GM21786 (cell line): Measurements from ENCODE around the gene CAMSAP1.
"Not testable (repeated sequence)": the region's sequence is repeated elsewhere in the genome, so short reads cannot be mapped to it uniquely, and the experiment has no call there.

Source experiments
- ATAC-seq: cut with Tn5 transposase; IDR thresholded peaks from one replicate; pipeline ENCODE4 v1.9.1; 2021; ENCODE audit not compliant: unreplicated experiment

CAMSAP1 gene

DNA sequence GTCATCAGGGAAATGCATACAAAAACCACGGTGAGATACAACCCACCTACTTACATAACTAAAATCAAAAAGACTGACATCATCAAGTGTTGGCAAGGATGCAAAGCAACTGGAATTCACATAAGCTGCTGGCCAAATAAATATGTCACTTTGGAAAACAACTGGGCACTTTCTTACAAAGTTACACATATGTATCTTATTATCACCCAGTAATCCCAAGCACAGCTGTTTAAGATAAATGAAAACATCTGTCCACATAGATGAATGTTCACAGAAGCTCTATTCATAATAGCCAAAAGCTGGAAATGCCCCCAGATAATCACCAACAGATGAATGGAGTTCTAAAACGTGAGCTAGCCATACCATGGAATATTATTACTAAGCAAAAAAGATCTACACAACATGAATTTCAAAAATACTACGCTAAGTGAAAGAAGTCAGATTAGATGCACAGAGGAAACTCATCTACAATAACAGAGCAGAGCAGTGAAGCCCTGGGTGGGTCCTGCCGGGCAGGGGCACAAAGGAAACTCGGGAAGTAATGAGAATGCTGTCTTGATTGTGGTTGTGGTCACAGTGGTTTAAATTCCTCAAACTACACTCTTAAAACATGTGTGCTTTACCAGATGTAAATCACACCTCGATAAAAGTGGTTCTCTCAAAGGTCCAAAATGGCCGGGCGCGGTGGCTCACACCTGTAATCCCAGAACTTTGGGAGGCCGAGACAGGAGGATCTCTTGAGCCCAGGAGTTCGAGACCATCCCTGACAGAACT lies 8.5 kb downstream of the CAMSAP1 start:
- no peak for ATAC-seq

- ATAC-seq = no peak
Observed at GRCh38 chr9:135896626-135897025, 10.7 kb downstream of the CAMSAP1 start.

DNA sequence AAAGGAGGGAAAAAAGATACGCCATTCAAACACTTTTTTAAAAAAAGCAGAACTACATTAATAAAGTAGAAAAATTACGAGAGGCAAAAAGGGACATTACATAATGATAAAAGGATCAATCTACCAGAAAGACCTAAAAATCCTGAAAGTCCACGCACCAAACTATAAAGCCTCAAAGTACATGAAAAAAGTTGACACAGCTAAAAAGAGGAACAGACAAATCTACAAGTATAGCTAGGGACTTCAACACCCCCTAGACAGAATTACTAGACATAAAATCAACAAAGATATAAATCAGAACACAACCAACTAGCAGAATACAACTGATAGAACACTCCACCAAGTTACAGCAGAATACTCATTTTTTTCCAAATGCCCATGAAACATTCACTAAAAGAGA lies 11.1 kb downstream of the CAMSAP1 start:
- ATAC-seq = no peak

DNA sequence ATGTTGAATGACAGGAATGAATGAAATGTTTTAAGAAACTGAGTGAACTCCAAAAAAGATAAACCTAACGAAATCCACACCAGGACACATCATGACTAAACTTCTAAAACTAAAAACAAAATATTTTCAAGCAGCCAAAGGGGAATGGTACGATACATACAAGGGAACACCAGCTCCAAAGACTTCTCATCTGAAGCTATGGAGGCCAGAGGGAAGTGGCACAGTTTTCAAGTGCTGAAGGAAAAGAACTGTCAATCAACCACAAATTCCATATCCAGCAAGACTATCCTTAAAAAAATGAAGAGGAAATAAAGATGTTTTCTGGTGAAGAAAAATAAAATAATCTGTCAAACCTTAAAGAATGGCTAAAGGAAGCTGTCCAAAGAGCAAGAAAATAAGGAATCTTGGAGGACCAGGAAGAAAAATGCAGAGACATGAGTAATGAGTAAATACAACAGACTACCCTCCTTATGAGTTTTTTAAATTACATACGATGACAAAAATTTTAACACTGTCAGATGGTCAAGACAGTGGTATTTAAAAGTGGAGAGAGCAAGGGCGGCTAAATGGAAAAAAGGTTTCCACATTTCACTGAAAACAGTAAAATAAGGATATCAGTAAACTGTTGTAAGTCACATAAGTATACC lies 12.0 kb downstream of the CAMSAP1 start:
- ATAC-seq = no peak

GRCh38 chr9:135893104-135893503 lies 14.2 kb downstream of the CAMSAP1 start:
- no peak for ATAC-seq

DNA sequence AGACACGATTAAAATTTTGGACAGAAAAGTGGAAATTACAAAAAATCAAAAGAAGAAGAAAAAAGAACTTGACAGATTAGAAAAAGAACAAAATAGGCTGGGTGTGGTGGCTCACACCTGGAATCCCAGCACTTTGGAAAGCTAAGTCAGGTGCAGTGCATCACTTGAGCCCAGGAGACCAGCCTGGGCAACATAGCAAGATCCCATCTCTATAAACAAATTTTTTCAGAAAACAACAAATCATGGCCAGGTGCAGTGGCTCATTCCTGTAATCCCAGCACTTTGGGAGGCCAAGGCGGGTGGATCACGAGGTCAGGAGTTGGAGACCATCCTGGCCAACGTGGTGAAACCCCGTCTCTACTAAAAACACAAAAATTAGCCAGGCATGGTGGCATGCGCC lies 15.0 kb downstream of the CAMSAP1 start:
- ATAC-seq = not testable (repeated sequence)

- no peak for ATAC-seq
Observed at GRCh38 chr9:135891027-135891631, 16.2 kb downstream of the CAMSAP1 start.

DNA sequence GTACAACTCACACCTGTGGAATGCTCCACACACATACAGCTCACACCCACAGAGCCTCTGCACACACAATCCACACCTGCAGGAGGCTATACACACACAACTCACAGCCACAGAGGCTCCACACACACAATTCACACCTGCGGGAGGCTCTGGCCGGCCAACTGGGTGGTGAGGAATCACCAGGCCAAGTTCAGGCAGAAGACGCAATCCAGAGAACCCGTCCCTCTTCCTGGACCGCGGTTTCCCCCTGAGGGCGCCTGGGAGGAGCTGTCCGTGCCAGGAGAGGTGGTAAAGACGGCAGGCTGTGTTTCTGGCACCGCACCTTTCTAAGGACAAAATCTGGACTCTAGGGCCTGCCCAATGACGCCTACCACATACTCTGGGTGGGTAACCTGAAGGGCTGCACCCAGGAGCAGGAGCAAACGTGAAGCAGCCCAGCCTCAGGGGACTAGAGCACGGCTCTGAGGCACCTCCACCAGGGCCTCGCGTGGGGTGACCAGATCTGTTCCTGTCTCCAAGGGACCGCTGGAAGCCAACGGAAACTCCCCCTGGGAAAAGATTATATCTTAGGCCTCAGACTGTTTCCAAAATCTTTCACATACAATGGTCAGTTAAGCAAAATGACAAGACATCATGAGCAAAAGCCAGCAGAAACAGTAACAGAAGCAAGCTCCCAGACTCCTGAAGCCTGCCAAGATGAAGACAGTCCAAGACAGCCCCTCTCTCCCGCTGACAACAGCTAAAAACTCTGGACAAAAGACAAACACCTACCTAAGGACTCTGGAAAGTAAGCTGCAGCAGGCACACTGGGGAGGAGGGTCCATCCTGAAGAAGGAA lies 16.9 kb downstream of the CAMSAP1 start:
- ATAC-seq = no peak

GRCh38 chr9:135889564-135890189 lies 17.7 kb downstream of the CAMSAP1 start:
- ATAC-seq = no peak

DNA sequence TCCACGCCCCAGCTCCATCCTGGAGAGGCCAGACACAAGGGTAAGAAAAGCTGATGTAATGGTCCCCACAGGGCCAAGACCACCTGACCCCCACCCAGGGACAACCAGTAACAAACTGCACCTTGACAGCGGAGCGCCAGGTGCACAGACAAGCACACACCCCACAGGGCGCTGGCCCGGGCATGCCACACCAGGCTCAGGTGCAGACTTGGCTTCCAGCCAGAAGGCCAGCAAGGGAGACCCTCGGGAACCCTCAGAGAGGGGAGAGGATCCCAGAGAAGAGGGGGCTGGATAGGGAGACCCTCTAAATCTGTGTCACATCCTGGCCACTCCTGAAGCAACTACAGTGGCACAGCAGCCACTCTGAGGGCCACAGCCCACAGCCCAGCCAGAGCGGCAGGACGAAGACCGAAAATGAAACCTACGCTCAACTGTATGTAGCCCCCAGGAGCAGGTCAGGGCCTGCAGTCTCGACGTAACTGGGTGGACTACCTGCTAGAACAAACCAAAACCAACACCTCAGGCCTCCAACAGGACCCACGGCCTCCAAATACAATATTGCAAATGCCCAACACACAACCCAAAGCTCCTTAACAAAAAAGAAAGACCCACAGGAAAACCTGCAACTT lies 18.5 kb downstream of the CAMSAP1 start:
- ATAC-seq = no peak

DNA sequence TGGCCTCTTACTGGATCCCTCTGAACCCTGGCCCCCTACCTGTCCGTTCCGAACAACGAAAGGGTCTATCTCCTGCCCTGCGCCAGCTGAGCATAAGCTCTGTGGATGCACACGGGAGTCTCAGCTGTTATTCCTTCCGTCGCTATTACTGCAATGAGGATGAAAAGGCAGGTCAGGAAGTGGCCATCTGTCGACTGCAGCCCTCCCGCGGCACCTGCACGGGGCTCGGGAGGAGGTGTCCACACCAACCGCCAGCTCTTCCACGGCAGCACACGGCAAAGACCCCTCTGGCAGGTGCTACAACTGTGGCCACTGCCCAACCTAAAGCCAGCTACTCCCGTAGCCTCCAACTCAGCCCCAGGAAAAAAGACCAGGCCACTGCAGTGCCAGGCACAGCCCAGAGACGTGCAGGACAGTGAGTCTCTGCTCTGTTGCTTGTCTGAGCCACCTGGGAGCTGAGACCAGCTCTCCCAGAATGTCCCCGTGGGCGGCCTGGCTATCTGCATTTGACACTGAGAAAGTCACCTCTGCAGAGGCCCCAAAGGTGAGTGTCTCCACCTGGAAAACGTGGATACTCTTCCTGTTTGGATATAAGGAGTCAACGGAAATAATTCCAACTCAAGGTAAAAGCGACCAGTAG lies 19.1 kb downstream of the CAMSAP1 start:
- ATAC-seq = no peak

GRCh38 chr9:135887585-135888050 lies 19.7 kb downstream of the CAMSAP1 start:
- peak; percentile 68 for ATAC-seq

DNA sequence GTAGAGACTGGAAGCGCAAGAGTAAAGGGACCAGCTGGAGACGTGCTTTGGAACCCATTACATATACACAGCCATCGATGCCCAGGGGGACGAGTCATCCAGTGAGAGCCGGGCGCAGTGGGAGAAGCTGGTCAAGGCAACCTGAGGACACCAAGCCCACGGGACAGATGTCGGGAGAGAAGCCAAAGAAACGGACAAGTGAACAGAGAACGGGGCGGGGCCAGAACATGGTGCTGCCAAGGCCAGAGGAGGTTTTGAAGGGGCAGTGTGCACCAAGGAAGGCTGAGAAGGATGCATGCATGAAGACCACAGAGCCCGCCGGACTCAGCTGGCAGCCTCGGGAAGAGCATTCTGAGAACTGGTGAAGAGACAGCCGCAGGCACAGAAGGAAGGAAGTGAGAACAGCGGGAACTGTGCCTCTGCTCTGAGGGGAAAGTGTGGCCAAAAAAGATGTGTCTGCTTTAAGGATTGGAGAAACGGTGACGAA lies 20.3 kb downstream of the CAMSAP1 start:
- peak; percentile 7 for ATAC-seq

- no peak for ATAC-seq
Observed at GRCh38 chr9:135886147-135886981, 21.0 kb downstream of the CAMSAP1 start.

GRCh38 chr9:135885100-135885853 lies 22.1 kb downstream of the CAMSAP1 start:
- ATAC-seq = no peak

DNA sequence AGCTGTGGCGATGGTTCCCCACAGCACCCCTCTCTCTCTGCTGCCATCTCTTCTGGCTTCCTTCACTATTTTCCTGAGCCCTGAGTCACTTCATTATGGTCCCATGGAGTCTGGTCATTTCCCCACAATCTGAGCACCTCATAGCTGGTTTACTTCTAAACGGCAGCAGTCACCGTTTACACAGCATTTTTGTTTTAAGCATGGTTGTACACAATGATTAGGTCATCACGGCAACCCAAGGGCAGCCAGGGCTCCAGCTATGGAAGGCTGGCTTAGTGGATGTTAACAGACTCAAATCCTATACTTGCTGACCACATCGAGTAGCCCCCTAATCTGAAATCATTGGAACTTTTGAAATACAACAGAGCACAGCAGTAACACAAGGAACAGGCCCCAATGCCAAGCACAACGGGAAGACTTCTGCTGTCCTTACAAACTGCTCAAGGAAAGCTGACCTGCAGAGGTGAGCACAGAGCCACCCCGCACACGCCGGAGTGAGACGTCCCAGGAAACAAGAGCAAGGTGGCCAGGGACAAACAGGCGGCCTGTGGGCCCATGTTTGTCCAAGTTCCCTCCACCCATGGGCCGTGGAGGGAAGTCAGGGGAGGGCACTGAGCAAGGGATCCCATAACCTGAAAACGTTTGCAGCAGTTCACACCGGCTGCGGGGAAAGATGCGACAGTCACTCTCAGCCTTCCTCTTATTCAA lies 22.9 kb downstream of the CAMSAP1 start:
- no peak for ATAC-seq

GRCh38 chr9:135883410-135884089 lies 23.8 kb downstream of the CAMSAP1 start:
- ATAC-seq = no peak
